Stimulated activated CD4-positive, alpha-beta T cell treated with anti-CD3 and anti-CD28 coated beads, Interleukin-12 subunit alpha, Interleukin-12 subunit beta, amount 100 ng/mL, for 4 hours (primary cell): ENCODE measurements around the gene ZBTB17.
"Not testable (repeated sequence)": the region's sequence is repeated elsewhere in the genome, so short reads cannot be mapped to it uniquely, and the experiment has no call there.

Source experiments
- DNase-seq: peaks from one replicate; pipeline ENCODE4 v3.0.0-alpha.2; 2020

The ZBTB17 gene

GRCh38 chr1:15988856-15989736, 13.2 kb upstream of the ZBTB17 start:
- DNase-seq, result no peak

GRCh38 chr1:15985611-15986297, 9.9 kb upstream of the ZBTB17 start:
- DNase-seq, result no peak

GRCh38 chr1:15983275-15983674, 7.4 kb upstream of the ZBTB17 start:
- DNase-seq, result no peak

GRCh38 chr1:15981679-15982078, 5.8 kb upstream of the ZBTB17 start:
- DNase-seq, result no peak

- DNase-seq, result not testable (repeated sequence)
These were observed 2.0 kb upstream of the ZBTB17 start for GRCh38 chr1:15977947-15978346.

- peak; percentile 72 for DNase-seq
These were observed 520 bp downstream of the ZBTB17 start for GRCh38 chr1:15975358-15975804.

GRCh38 chr1:15974855-15975254, 1.0 kb downstream of the ZBTB17 start:
- DNase-seq, result peak; percentile 29

GRCh38 chr1:15973772-15974171, 2.1 kb downstream of the ZBTB17 start:
- DNase-seq, result no peak

- DNase-seq, result no peak
These were observed 3.5 kb downstream of the ZBTB17 start for GRCh38 chr1:15972409-15972808.

- DNase-seq, result no peak
These were observed 5.0 kb downstream of the ZBTB17 start for GRCh38 chr1:15970911-15971310.

GRCh38 chr1:15969321-15969880, 6.5 kb downstream of the ZBTB17 start:
- DNase-seq, result no peak

GRCh38 chr1:15968172-15968571, 7.7 kb downstream of the ZBTB17 start:
- DNase-seq, result no peak

GRCh38 chr1:15966956-15967344, 9.0 kb downstream of the ZBTB17 start:
- no peak for DNase-seq

GRCh38 chr1:15966081-15966955, 9.6 kb downstream of the ZBTB17 start:
- DNase-seq, result peak; percentile 70

- DNase-seq, result no peak
These were observed 10.6 kb downstream of the ZBTB17 start for GRCh38 chr1:15965228-15965767.

GRCh38 chr1:15963968-15964648, 11.8 kb downstream of the ZBTB17 start:
- DNase-seq, result no peak

- no peak for DNase-seq
These were observed 12.4 kb downstream of the ZBTB17 start for GRCh38 chr1:15963363-15963967.

GRCh38 chr1:15962671-15963362, 13.1 kb downstream of the ZBTB17 start:
- DNase-seq, result no peak

GRCh38 chr1:15962176-15962575, 13.7 kb downstream of the ZBTB17 start:
- no peak for DNase-seq

GRCh38 chr1:15961492-15961891, 14.4 kb downstream of the ZBTB17 start:
- no peak for DNase-seq

- DNase-seq, result no peak
These were observed 15.1 kb downstream of the ZBTB17 start for GRCh38 chr1:15960808-15961207.
